K562 (cell line): ENCODE measurements around the gene HIVEP1. TPM values are rescaled to one million over a fixed set of nuclear protein-coding genes. Genes with fewer than 3 reads are reported as not detected.

Experiments
- ATAC-seq: fragments of 200-7000 bp; cut with Tn5 transposase; 3 replicates; pipeline ENCODE4 v1.9.1; 2020; ENCODE audit warnings: moderate library complexity
- BruUV-seq: library from RNA; stranded (reverse); fragments of 400-500 nt; replicated peaks from 2 replicates; lab custom pipeline; 2021; lab: Mats Ljungman, UMichigan
- CTCF ChIA-PET: fragments of 300-600 bp; formaldehyde crosslinking; extraction: SDS; loops from one replicate; lab custom pipeline; 2021; ENCODE audit warnings: low intra/inter-chr PET ratio; lab: Yijun Ruan, JAX
- POLR2A ChIA-PET: fragments of 300-600, 350-650 bp; sonication (Branson Sonifier 250); formaldehyde crosslinking; extraction: SDS; loops from one replicate; lab custom pipeline; 2021; ENCODE audit warnings: antibody characterized with exemption, inconsistent platforms; lab: Yijun Ruan, JAX
- DNase-seq, 4 experiments: peaks; one replicate each; pipeline versions ENCODE4 v3.0.0 to v3.0.0-alpha.2; 2011 to 2018; ENCODE audit warnings: low spot score in 3 of 4, mixed read lengths in 3 of 4; ENCODE audit errors: extremely low read depth in 1 of 4
- FAIRE-seq: peaks from 2 replicates; lab custom pipeline; 2011; peaks lifted over from hg19 to GRCh38; lab: Jason Lieb, UNC
- H2AFZ ChIP-seq: 2 replicates; pipeline ENCODE4 v1.6.0; 2011; ENCODE audit warnings: low read depth, low read length, control low read depth, inconsistent platforms
- H3K27ac ChIP-seq: fragments of 200-600 bp; 3 replicates; pipeline ENCODE4 v1.8.0; 2011; ENCODE audit warnings: low read depth, mild to moderate bottlenecking, control low read depth, inconsistent platforms, low read length, moderate library complexity, mixed read lengths; ENCODE audit errors: extremely low read depth
- H3K27me3 ChIP-seq, 2 experiments: fragments of 300-600 bp in 1 of 2; 2 replicates in 1 of 2; 3 replicates in 1 of 2; pipeline versions ENCODE4 v1.6.0 to v1.8.0; 2011; ENCODE audit warnings: inconsistent platforms in 2 of 2, low read length in 2 of 2, mild to moderate bottlenecking in 1 of 2, mixed read lengths in 1 of 2, moderate library complexity in 1 of 2; ENCODE audit not compliant: control insufficient read depth in 2 of 2, insufficient read depth in 2 of 2
- H3K36me3 ChIP-seq: fragments of 300-600 bp; 3 replicates; pipeline ENCODE4 v1.8.0; 2011; ENCODE audit warnings: mild to moderate bottlenecking, low read length, inconsistent platforms; ENCODE audit not compliant: control insufficient read depth, insufficient read depth
- H3K4me1 ChIP-seq, 2 experiments: fragments of 200-600 bp in 1 of 2; replicated peaks in 1 of 2; 2 replicates in 1 of 2; 3 replicates in 1 of 2; pipeline versions ENCODE4 v1.5.1 to v1.8.0; 2011; ENCODE audit warnings: inconsistent platforms in 2 of 2, low read length in 2 of 2, mild to moderate bottlenecking in 1 of 2, mixed read lengths in 1 of 2, moderate library complexity in 1 of 2; ENCODE audit not compliant: control insufficient read depth in 2 of 2, insufficient read depth in 2 of 2
- H3K4me2 ChIP-seq: 2 replicates; pipeline ENCODE4 v1.6.1; 2011; ENCODE audit warnings: low read length, control low read depth, inconsistent platforms, mixed read lengths; ENCODE audit not compliant: insufficient read depth
- H3K4me3 ChIP-seq: fragments of 200-600 bp; sonication (generic), shearing (Covaris generic); 2 replicates; pipeline ENCODE4 v1.5.1; 2016; ENCODE audit warnings: control low read depth, inconsistent platforms
- H3K79me2 ChIP-seq: fragments of 200-600 bp; 3 replicates; pipeline ENCODE4 v1.8.0; 2011; ENCODE audit warnings: low read length, inconsistent platforms; ENCODE audit not compliant: control insufficient read depth, insufficient read depth
- H3K9ac ChIP-seq, 2 experiments: 2 replicates each; pipeline versions ENCODE4 v1.6.0 to v1.6.1; 2011; ENCODE audit warnings: low read depth in 2 of 2, low read length in 2 of 2, control low read depth in 1 of 2, inconsistent platforms in 1 of 2, mild to moderate bottlenecking in 1 of 2, mixed read lengths in 1 of 2; ENCODE audit not compliant: insufficient read depth in 1 of 2
- H3K9me1 ChIP-seq: one replicate; pipeline ENCODE4 v1.6.0; 2011; ENCODE audit warnings: inconsistent platforms, mild to moderate bottlenecking, low read length, moderate library complexity; ENCODE audit not compliant: control insufficient read depth, insufficient read depth
- H3K9me3 ChIP-seq: replicated peaks from 2 replicates; pipeline ENCODE4 v1.5.1; 2011; ENCODE audit warnings: low read depth, low read length, inconsistent platforms; ENCODE audit not compliant: control insufficient read depth, insufficient read depth
- H4K20me1 ChIP-seq: replicated peaks from 2 replicates; pipeline ENCODE4 v1.6.1; 2011; ENCODE audit warnings: low read length, inconsistent platforms, mixed read lengths; ENCODE audit not compliant: control insufficient read depth, insufficient read depth
- C11orf30 ChIP-seq: fragments of 450-650 bp; IDR thresholded peaks from 2 replicates; pipeline ENCODE4 v1.6.1; 2016; ENCODE audit warnings: low read depth, mild to moderate bottlenecking
- CEBPG ChIP-seq, 3 experiments: fragments of 200-800 bp in 1 of 3; sonication (Bioruptor generic) in 1 of 3; sonication (generic) in 1 of 3; formaldehyde crosslinking in 1 of 3; IDR thresholded peaks in 2 of 3; conservative IDR thresholded peaks in 1 of 3; 2 replicates each; pipeline versions ENCODE4 v1.6.1 to v1.8.0; 2016 to 2022; ENCODE audit warnings: missing compliant biosample characterization in 2 of 3, missing genetic modification characterization in 2 of 3, mild to moderate bottlenecking in 1 of 3, missing genetic modification reagents in 1 of 3
- DACH1 ChIP-seq: fragments of 450-650 bp; IDR thresholded peaks from 2 replicates; pipeline ENCODE4 v1.6.1; 2018; ENCODE audit not compliant: partially characterized antibody
- GABPB2 ChIP-seq: fragments of 250-450 bp; sonication (Bioruptor Pico); conservative IDR thresholded peaks from 2 replicates; pipeline ENCODE4 v1.5.1; 2021; ENCODE audit warnings: mild to moderate bottlenecking
- MAFK ChIP-seq: IDR thresholded peaks from 2 replicates; pipeline ENCODE4 v1.6.1; 2011; ENCODE audit warnings: low read length, improper control_type of control experiment
- SRSF1 ChIP-seq: fragments of 200-400 bp; formaldehyde crosslinking; IDR thresholded peaks from 2 replicates; pipeline ENCODE4 v1.6.1; 2017; ENCODE audit warnings: mild to moderate bottlenecking, low read depth, low read length, moderate library complexity
- ZNF174 ChIP-seq: fragments of 250-450 bp; sonication (Bioruptor Pico); IDR thresholded peaks from 2 replicates; pipeline ENCODE4 v1.4.0; 2020; ENCODE audit warnings: mild to moderate bottlenecking
- ZNF395 ChIP-seq: fragments of 200-800 bp; sonication (Bioruptor generic); IDR thresholded peaks from 2 replicates; pipeline ENCODE4 v1.6.1; 2017; ENCODE audit warnings: missing genetic modification characterization, missing compliant biosample characterization
- WGBS: fragments of 100-300 bp; shearing (Covaris generic); methylation state at CpG from one replicate; pipeline ENCODE4 v1.1.6; 2016; ENCODE audit warnings: low coverage, mixed read lengths; ENCODE audit not compliant: insufficient coverage; ENCODE audit errors: missing lambda C conversion rate; 5-methylcytosine and 5-hydroxymethylcytosine counted together
- in situ Hi-C: fragments of 300-500 bp; cut with MboI; formaldehyde crosslinking; loops from 4 replicates; pipeline ENCODE4 v1.15.0; 2018; ENCODE audit warnings: inconsistent platforms, mixed read lengths
- intact Hi-C: fragments of 100-400 bp; cut with micrococcal nuclease; formaldehyde crosslinking; loops from 2 replicates; pipeline ENCODE4 v1.14.2; 2022
- polyA plus RNA-seq, 8 experiments: library from polyadenylated mRNA; depleted of rRNA in 4 of 8; stranded (reverse) in 5 of 8; unstranded in 3 of 8; fragments of >200 nt; fragmentation: Nextera tagmentation in 2 of 8; fragmentation: Illumina TruSeq in 1 of 8; extraction: Ambion mirVana in 2 of 8; extraction: Trizol in 1 of 8; gene quantifications; 2 replicates each; pipeline versions ENCODE4 v1.2.1 to v1.2.3, GENCODE V29; 2011 to 2014; ENCODE audit warnings: inconsistent platforms in 1 of 8, missing spikeins in 1 of 8
- total RNA-seq, 7 experiments: library from RNA; depleted of rRNA in 6 of 7; stranded (reverse); fragments of >200 nt in 6 of 7; fragmentation: Illumina TruSeq in 2 of 7; extraction: Trizol in 2 of 7; gene quantifications; 2 replicates each; pipeline versions ENCODE4 v1.2.1 to v1.2.3, GENCODE V29; 2011 to 2021; ENCODE audit warnings: low replicate concordance in 1 of 7

HIVEP1 gene
- total and polyA plus RNA-seq, 9 of the 15 experiments (the other 6 are each of a cell fraction or from before 2014, with no cell fraction given), result 6.0 to 33.3 (median 21.7) TPM

GRCh38 chr6:12030993-12031550, 19.0 kb downstream of the HIVEP1 start:
- in situ Hi-C loops (no loop called here), intact Hi-C loops (no loop called here)
- peaks cover 59% of the 10 kb centered on the region for H3K36me3 ChIP-seq
- peaks cover 8 to 17% of the 10 kb centered on the region in 2 experiments for H3K4me1 ChIP-seq
- BruUV-seq, result no TSS peak
- FAIRE-seq (no peak), DNase-seq (no peak), ATAC-seq (no peak; the same call in 2 of the 3 replicates)
- peaks cover 13% of the 10 kb centered on the region for H3K9me3 ChIP-seq
- no peak overlapping the region for H2AFZ ChIP-seq
- no peak overlapping the region for H3K4me3 ChIP-seq
- H3K9ac ChIP-seq, result no peak overlapping the region
- no peaks in the 10 kb centered on the region for H3K9me1 ChIP-seq
- peaks cover 98% of the 10 kb centered on the region for H3K79me2 ChIP-seq
- H4K20me1 ChIP-seq, result no peaks in the 10 kb centered on the region
- no peak for TF ChIP-seq C11orf30
- TF ChIP-seq GABPB2, result no peak
- no peak for TF ChIP-seq ZNF174 (CRISPR knock-in tag)
- no peak for TF ChIP-seq MAFK
- TF ChIP-seq DACH1, result no peak
- TF ChIP-seq SRSF1, result no peak
- no peak for TF ChIP-seq ZNF395 (CRISPR knock-in tag)
- TF ChIP-seq CEBPG (CRISPR knock-in tag; IDR thresholded peaks at IDR 0.05), result no peak
- TF ChIP-seq CEBPG (tag; conservative IDR thresholded peaks at IDR 0.05 in 1 of 2, IDR thresholded peaks at IDR 0.05 in 1 of 2), result no peak
- no peak overlapping the region for H3K4me2 ChIP-seq
- WGBS, result 95% methylated on average over 2 of the region's 2 CpGs
- no peak overlapping the region for H3K27ac ChIP-seq
- H3K27me3 ChIP-seq, result no peaks in the 10 kb centered on the region
- POLR2A ChIA-PET, result interaction anchor here (1.0 kb wide), 1 partner anchor 438 kb away, joined by 3 read pairs; no protein-coding TSS in a partner anchor
- CTCF ChIA-PET, result no interaction called here
